Measurements from ENCODE around the gene MED12L.

Gene MED12L

GRCh38 chr3:151174351-151174750, 88.9 kb downstream of the MED12L start:
- ChIA-PET CTCF (no interaction called here), POLR2A (no interaction called here)
- no peaks in the 10 kb centered on the region for H3K9me3 ChIP-seq (ENCODE audit: control insufficient read depth, insufficient read depth, low read depth, low read length)
- H3K27ac ChIP-seq (ENCODE audit: extremely low read depth, low read depth, low read length), result no peak overlapping the region
- no peaks in the 10 kb centered on the region for H3K4me1 ChIP-seq (ENCODE audit: control insufficient read depth, insufficient read depth, low read length)
- no peaks in the 10 kb centered on the region for H3K36me3 ChIP-seq (ENCODE audit: control insufficient read depth in 2 of 2, insufficient read depth in 1 of 2, low read length in 2 of 2)
- no peak for TF ChIP-seq ZNF19 (tag by site-specific recombination; IDR thresholded peaks at IDR 0.05; ENCODE audit: low read depth)
- no peak for TF ChIP-seq ZSCAN16 (tag by site-specific recombination; IDR thresholded peaks at IDR 0.05)
- no peak for TF ChIP-seq ZNF785 (tag by site-specific recombination; IDR thresholded peaks at IDR 0.05)
- no peak for TF ChIP-seq ZNF580 (tag by site-specific recombination; IDR thresholded peaks at IDR 0.05)
- no peak for TF ChIP-seq ZNF391 (tag by site-specific recombination; IDR thresholded peaks at IDR 0.05; ENCODE audit: borderline replicate concordance, low read depth)
- TF ChIP-seq CTCF (tag by site-specific recombination; IDR thresholded peaks at IDR 0.05), result no peak
- TF ChIP-seq ZNF121 (tag by site-specific recombination; IDR thresholded peaks at IDR 0.05), result no peak
- TF ChIP-seq PATZ1 (tag by site-specific recombination; IDR thresholded peaks at IDR 0.05), result no peak
- TF ChIP-seq ZNF280D (tag by site-specific recombination; IDR thresholded peaks at IDR 0.05), result no peak
- TF ChIP-seq ZNF132 (tag by site-specific recombination; IDR thresholded peaks at IDR 0.05; ENCODE audit: borderline replicate concordance), result no peak
- TF ChIP-seq GLI2 (tag by site-specific recombination; IDR thresholded peaks at IDR 0.05; ENCODE audit: borderline replicate concordance, low read depth), result no peak
- no peak for TF ChIP-seq ZBTB21 (tag by site-specific recombination; IDR thresholded peaks at IDR 0.05)
- TF ChIP-seq ZNF48 (tag by site-specific recombination; IDR thresholded peaks at IDR 0.05), result no peak
- no peak for TF ChIP-seq PRDM4 (tag by site-specific recombination; IDR thresholded peaks at IDR 0.05)
- no peak for TF ChIP-seq PBX3 (CRISPR knock-in tag; IDR thresholded peaks at IDR 0.05)
- no peak for TF ChIP-seq WT1 (tag by site-specific recombination; IDR thresholded peaks at IDR 0.05)
- TF ChIP-seq ZSCAN30 (tag by site-specific recombination; IDR thresholded peaks at IDR 0.05), result no peak
- no peak for TF ChIP-seq PRDM1 (tag by site-specific recombination; IDR thresholded peaks at IDR 0.05)
- TF ChIP-seq ZNF175 (tag by site-specific recombination; IDR thresholded peaks at IDR 0.05), result no peak
- TF ChIP-seq ZNF501 (tag by site-specific recombination; IDR thresholded peaks at IDR 0.05), result no peak
- no peak overlapping the region for H3K4me3 ChIP-seq (ENCODE audit: low read depth, low read length)

All from HEK293 (cell line).